ENCODE measurements around the gene UVRAG.

The UVRAG gene

GRCh38 chr11:75888416-75888815 lies 73.4 kb downstream of the UVRAG start:
- no peak for DNase-seq

- no peak for DNase-seq
Observed at GRCh38 chr11:75891947-75892739, 77.1 kb downstream of the UVRAG start.

GRCh38 chr11:75893251-75893650 lies 78.2 kb downstream of the UVRAG start:
- no peak for DNase-seq

GRCh38 chr11:75894036-75894585 lies 79.1 kb downstream of the UVRAG start:
- no peak for DNase-seq

- DNase-seq: peak in 1 of 2 experiments; percentile 70
Observed at GRCh38 chr11:75896843-75897419, 81.9 kb downstream of the UVRAG start.

GRCh38 chr11:75898871-75899270 lies 83.9 kb downstream of the UVRAG start:
- DNase-seq: no peak

GRCh38 chr11:75899806-75900205 lies 84.8 kb downstream of the UVRAG start:
- DNase-seq: no peak

GRCh38 chr11:75900848-75901247 lies 85.8 kb downstream of the UVRAG start:
- DNase-seq: no peak

- no peak for DNase-seq
Observed at GRCh38 chr11:75902631-75903030, 87.6 kb downstream of the UVRAG start.

- no peak for DNase-seq
Observed at GRCh38 chr11:75903276-75903675, 88.3 kb downstream of the UVRAG start.

- no peak for DNase-seq
Observed at GRCh38 chr11:75905434-75905833, 90.4 kb downstream of the UVRAG start.

- DNase-seq: no peak
Observed at GRCh38 chr11:75907906-75908527, 93.0 kb downstream of the UVRAG start.

- DNase-seq: no peak
Observed at GRCh38 chr11:75910426-75911145, 95.6 kb downstream of the UVRAG start.

- DNase-seq: no peak
Observed at GRCh38 chr11:75911459-75911858, 96.4 kb downstream of the UVRAG start.

- no peak for DNase-seq
Observed at GRCh38 chr11:75913984-75914383, 99.0 kb downstream of the UVRAG start.

GRCh38 chr11:75916882-75917281 lies 101.9 kb downstream of the UVRAG start:
- DNase-seq: no peak

- no peak for DNase-seq
Observed at GRCh38 chr11:75918331-75918730, 103.3 kb downstream of the UVRAG start.

GRCh38 chr11:75919525-75919924 lies 104.5 kb downstream of the UVRAG start:
- no peak for DNase-seq

- no peak for DNase-seq
Observed at GRCh38 chr11:75920848-75921247, 105.8 kb downstream of the UVRAG start.

GRCh38 chr11:75921808-75922207 lies 106.8 kb downstream of the UVRAG start:
- no peak for DNase-seq

GRCh38 chr11:75924966-75925784 lies 110.2 kb downstream of the UVRAG start:
- DNase-seq: no peak

- DNase-seq: no peak
Observed at GRCh38 chr11:75925785-75926164, 110.8 kb downstream of the UVRAG start.

Measured in SW 1271 (cell line).